ENCODE data around the gene TEKT2.

Gene TEKT2

GRCh38 chr1:36133484-36133883 lies 49.6 kb downstream of the TEKT2 start:
- no peak overlapping the region for H3K27ac ChIP-seq (ENCODE audit: low read depth, low read length, severe bottlenecking)
- no peaks in the 10 kb centered on the region for H3K9me3 ChIP-seq (ENCODE audit: control insufficient read depth, low read length)
- WGBS, 2 experiments (ENCODE audit: insufficient coverage in 2 of 2), result 80 to 84% methylated on average over 1 to 3 of the region's 3 CpGs

GRCh38 chr1:36134031-36134430 lies 50.1 kb downstream of the TEKT2 start:
- peaks cover 30% of the 10 kb centered on the region for H3K36me3 ChIP-seq (ENCODE audit: control insufficient read depth, insufficient read depth, low read length)
- no peak overlapping the region for H3K4me3 ChIP-seq (ENCODE audit: extremely low read depth, insufficient read depth, low read length, poor library complexity, severe bottlenecking)
- H3K4me1 ChIP-seq (ENCODE audit: control insufficient read depth, insufficient read depth, low read length, poor library complexity, severe bottlenecking), result peaks cover 30% of the 10 kb centered on the region
- WGBS, 2 experiments (ENCODE audit: insufficient coverage in 2 of 2), result 41 to 62% methylated on average over 4 to 5 of the region's 6 CpGs
- H3K27ac ChIP-seq (ENCODE audit: low read depth, low read length, severe bottlenecking), result peak overlapping the region; percentile 45
- no peaks in the 10 kb centered on the region for H3K9me3 ChIP-seq (ENCODE audit: control insufficient read depth, low read length)

More at GRCh38 chr1:36133484-36133883, 49.6 kb downstream of the TEKT2 start:
- peaks cover 25% of the 10 kb centered on the region for H3K36me3 ChIP-seq (ENCODE audit: control insufficient read depth, insufficient read depth, low read length)
- peaks cover 30% of the 10 kb centered on the region for H3K4me1 ChIP-seq (ENCODE audit: control insufficient read depth, insufficient read depth, low read length, poor library complexity, severe bottlenecking)
- no peak overlapping the region for H3K4me3 ChIP-seq (ENCODE audit: extremely low read depth, insufficient read depth, low read length, poor library complexity, severe bottlenecking)

- Histone ChIP-seq H3K27ac (ENCODE audit: low read depth, low read length, severe bottlenecking) (peak overlapping the region; percentile 45), H3K36me3 (ENCODE audit: control insufficient read depth, insufficient read depth, low read length) (peaks cover 37% of the 10 kb centered on the region), H3K4me1 (ENCODE audit: control insufficient read depth, insufficient read depth, low read length, poor library complexity, severe bottlenecking) (peaks cover 30% of the 10 kb centered on the region), H3K4me3 (ENCODE audit: extremely low read depth, insufficient read depth, low read length, poor library complexity, severe bottlenecking) (no peak overlapping the region), H3K9me3 (ENCODE audit: control insufficient read depth, low read length) (no peaks in the 10 kb centered on the region)
- 80 to 82% methylated on average over 5 to 6 of the region's 7 CpGs for WGBS, 2 experiments (ENCODE audit: insufficient coverage in 2 of 2)
These were observed 50.8 kb downstream of the TEKT2 start for GRCh38 chr1:36134505-36135329.

GRCh38 chr1:36135330-36135667 lies 51.4 kb downstream of the TEKT2 start:
- H3K9me3 ChIP-seq (ENCODE audit: control insufficient read depth, low read length), result no peaks in the 10 kb centered on the region
- WGBS, 2 experiments (ENCODE audit: insufficient coverage in 2 of 2), result 96% methylated on average over 4 of the region's 6 CpGs; no CpG with 5 or more reads in 1 of the 2 experiments
- H3K36me3 ChIP-seq (ENCODE audit: control insufficient read depth, insufficient read depth, low read length), result peaks cover 41% of the 10 kb centered on the region
- peak overlapping the region; percentile 37 for H3K27ac ChIP-seq (ENCODE audit: low read depth, low read length, severe bottlenecking)
- peaks cover 30% of the 10 kb centered on the region for H3K4me1 ChIP-seq (ENCODE audit: control insufficient read depth, insufficient read depth, low read length, poor library complexity, severe bottlenecking)
- H3K4me3 ChIP-seq (ENCODE audit: extremely low read depth, insufficient read depth, low read length, poor library complexity, severe bottlenecking), result no peak overlapping the region

GRCh38 chr1:36135796-36136195 lies 51.9 kb downstream of the TEKT2 start:
- Histone ChIP-seq H3K4me3 (ENCODE audit: extremely low read depth, insufficient read depth, low read length, poor library complexity, severe bottlenecking) (no peak overlapping the region), H3K27ac (ENCODE audit: low read depth, low read length, severe bottlenecking) (no peak overlapping the region), H3K4me1 (ENCODE audit: control insufficient read depth, insufficient read depth, low read length, poor library complexity, severe bottlenecking) (peaks cover 30% of the 10 kb centered on the region), H3K9me3 (ENCODE audit: control insufficient read depth, low read length) (no peaks in the 10 kb centered on the region), H3K36me3 (ENCODE audit: control insufficient read depth, insufficient read depth, low read length) (peaks cover 41% of the 10 kb centered on the region)

GRCh38 chr1:36136535-36136934 lies 52.6 kb downstream of the TEKT2 start:
- H3K27ac ChIP-seq (ENCODE audit: low read depth, low read length, severe bottlenecking), result no peak overlapping the region
- H3K36me3 ChIP-seq (ENCODE audit: control insufficient read depth, insufficient read depth, low read length), result peaks cover 41% of the 10 kb centered on the region
- H3K9me3 ChIP-seq (ENCODE audit: control insufficient read depth, low read length), result no peaks in the 10 kb centered on the region
- peaks cover 30% of the 10 kb centered on the region for H3K4me1 ChIP-seq (ENCODE audit: control insufficient read depth, insufficient read depth, low read length, poor library complexity, severe bottlenecking)
- WGBS, 2 experiments (ENCODE audit: insufficient coverage in 2 of 2), result 100% methylated on average over 1 of the region's 1 CpG
- no peak overlapping the region for H3K4me3 ChIP-seq (ENCODE audit: extremely low read depth, insufficient read depth, low read length, poor library complexity, severe bottlenecking)

- WGBS, 2 experiments (ENCODE audit: insufficient coverage in 2 of 2), result 80 to 100% methylated on average over 4 to 5 of the region's 5 CpGs
These were observed 53.3 kb downstream of the TEKT2 start for GRCh38 chr1:36137226-36137625.

GRCh38 chr1:36137776-36138175 lies 53.9 kb downstream of the TEKT2 start:
- H3K4me1 ChIP-seq (ENCODE audit: control insufficient read depth, insufficient read depth, low read length, poor library complexity, severe bottlenecking), result peaks cover 30% of the 10 kb centered on the region
- H3K9me3 ChIP-seq (ENCODE audit: control insufficient read depth, low read length), result no peaks in the 10 kb centered on the region
- WGBS, 2 experiments (ENCODE audit: insufficient coverage in 2 of 2), result 91 to 100% methylated on average over 2 of the region's 3 CpGs
- no peak overlapping the region for H3K4me3 ChIP-seq (ENCODE audit: extremely low read depth, insufficient read depth, low read length, poor library complexity, severe bottlenecking)
- peaks cover 45% of the 10 kb centered on the region for H3K36me3 ChIP-seq (ENCODE audit: control insufficient read depth, insufficient read depth, low read length)
- no peak overlapping the region for H3K27ac ChIP-seq (ENCODE audit: low read depth, low read length, severe bottlenecking)

More at GRCh38 chr1:36137226-36137625, 53.3 kb downstream of the TEKT2 start:
- Histone ChIP-seq H3K9me3 (ENCODE audit: control insufficient read depth, low read length) (no peaks in the 10 kb centered on the region), H3K36me3 (ENCODE audit: control insufficient read depth, insufficient read depth, low read length) (peaks cover 41% of the 10 kb centered on the region), H3K27ac (ENCODE audit: low read depth, low read length, severe bottlenecking) (no peak overlapping the region), H3K4me3 (ENCODE audit: extremely low read depth, insufficient read depth, low read length, poor library complexity, severe bottlenecking) (no peak overlapping the region), H3K4me1 (ENCODE audit: control insufficient read depth, insufficient read depth, low read length, poor library complexity, severe bottlenecking) (peaks cover 30% of the 10 kb centered on the region)
